ENCODE results near the gene SLIT1.

SLIT1 gene

GRCh38 chr10:97154162-97154561 is 31.6 kb downstream of the SLIT1 start:
- H3K79me2 ChIP-seq (ENCODE audit: control insufficient read depth, insufficient read depth, low read length, unreplicated experiment): no peaks in the 10 kb centered on the region
- no peaks in the 10 kb centered on the region for H3K4me1 ChIP-seq (ENCODE audit: control insufficient read depth, insufficient read depth, low read length, unreplicated experiment)
- H2AFZ ChIP-seq (ENCODE audit: low read length, unreplicated experiment): no peak overlapping the region
- H3K27me3 ChIP-seq (ENCODE audit: insufficient read depth, low read length): peaks cover 67% of the 10 kb centered on the region
- H3K36me3 ChIP-seq (ENCODE audit: insufficient read depth, low read length): no peaks in the 10 kb centered on the region
- no peak overlapping the region for H3K27ac ChIP-seq (ENCODE audit: low read depth, low read length)
- H3K4me3 ChIP-seq (ENCODE audit: low read depth, low read length): no peak overlapping the region

GRCh38 chr10:97153270-97153850 is 32.4 kb downstream of the SLIT1 start:
- Histone ChIP-seq H3K4me1 (ENCODE audit: control insufficient read depth, insufficient read depth, low read length, unreplicated experiment) (no peaks in the 10 kb centered on the region), H2AFZ (ENCODE audit: low read length, unreplicated experiment) (no peak overlapping the region), H3K79me2 (ENCODE audit: control insufficient read depth, insufficient read depth, low read length, unreplicated experiment) (no peaks in the 10 kb centered on the region), H3K4me3 (ENCODE audit: low read depth, low read length) (no peak overlapping the region), H3K27me3 (ENCODE audit: insufficient read depth, low read length) (peaks cover 72% of the 10 kb centered on the region), H3K36me3 (ENCODE audit: insufficient read depth, low read length) (no peaks in the 10 kb centered on the region), H3K27ac (ENCODE audit: low read depth, low read length) (no peak overlapping the region)

GRCh38 chr10:97151307-97151914 is 34.3 kb downstream of the SLIT1 start:
- Histone ChIP-seq H3K27ac (ENCODE audit: low read depth, low read length) (no peak overlapping the region), H3K27me3 (ENCODE audit: insufficient read depth, low read length) (peaks cover 76% of the 10 kb centered on the region), H2AFZ (ENCODE audit: low read length, unreplicated experiment) (no peak overlapping the region), H3K4me3 (ENCODE audit: low read depth, low read length) (no peak overlapping the region), H3K36me3 (ENCODE audit: insufficient read depth, low read length) (no peaks in the 10 kb centered on the region), H3K79me2 (ENCODE audit: control insufficient read depth, insufficient read depth, low read length, unreplicated experiment) (no peaks in the 10 kb centered on the region), H3K4me1 (ENCODE audit: control insufficient read depth, insufficient read depth, low read length, unreplicated experiment) (no peaks in the 10 kb centered on the region)

- H3K27ac ChIP-seq (ENCODE audit: low read depth, low read length): no peak overlapping the region
- no peaks in the 10 kb centered on the region for H3K36me3 ChIP-seq (ENCODE audit: insufficient read depth, low read length)
- H3K4me1 ChIP-seq (ENCODE audit: control insufficient read depth, insufficient read depth, low read length, unreplicated experiment): no peaks in the 10 kb centered on the region
- peaks cover 79% of the 10 kb centered on the region for H3K27me3 ChIP-seq (ENCODE audit: insufficient read depth, low read length)
- no peak overlapping the region for H2AFZ ChIP-seq (ENCODE audit: low read length, unreplicated experiment)
- H3K79me2 ChIP-seq (ENCODE audit: control insufficient read depth, insufficient read depth, low read length, unreplicated experiment): no peaks in the 10 kb centered on the region
- no peak overlapping the region for H3K4me3 ChIP-seq (ENCODE audit: low read depth, low read length)
These were observed 35.1 kb downstream of the SLIT1 start for GRCh38 chr10:97150616-97151015.

GRCh38 chr10:97150013-97150595 is 35.7 kb downstream of the SLIT1 start:
- no peaks in the 10 kb centered on the region for H3K79me2 ChIP-seq (ENCODE audit: control insufficient read depth, insufficient read depth, low read length, unreplicated experiment)
- H2AFZ ChIP-seq (ENCODE audit: low read length, unreplicated experiment): no peak overlapping the region
- peaks cover 78% of the 10 kb centered on the region for H3K27me3 ChIP-seq (ENCODE audit: insufficient read depth, low read length)
- H3K36me3 ChIP-seq (ENCODE audit: insufficient read depth, low read length): no peaks in the 10 kb centered on the region
- H3K27ac ChIP-seq (ENCODE audit: low read depth, low read length): no peak overlapping the region
- H3K4me1 ChIP-seq (ENCODE audit: control insufficient read depth, insufficient read depth, low read length, unreplicated experiment): no peaks in the 10 kb centered on the region
- H3K4me3 ChIP-seq (ENCODE audit: low read depth, low read length): no peak overlapping the region

GRCh38 chr10:97149079-97149531 is 36.7 kb downstream of the SLIT1 start:
- Histone ChIP-seq H3K79me2 (ENCODE audit: control insufficient read depth, insufficient read depth, low read length, unreplicated experiment) (no peaks in the 10 kb centered on the region), H3K27me3 (ENCODE audit: insufficient read depth, low read length) (peaks cover 78% of the 10 kb centered on the region), H2AFZ (ENCODE audit: low read length, unreplicated experiment) (no peak overlapping the region), H3K4me1 (ENCODE audit: control insufficient read depth, insufficient read depth, low read length, unreplicated experiment) (no peaks in the 10 kb centered on the region), H3K36me3 (ENCODE audit: insufficient read depth, low read length) (no peaks in the 10 kb centered on the region), H3K4me3 (ENCODE audit: low read depth, low read length) (no peak overlapping the region), H3K27ac (ENCODE audit: low read depth, low read length) (no peak overlapping the region)

GRCh38 chr10:97144297-97144696 is 41.5 kb downstream of the SLIT1 start:
- peaks cover 93% of the 10 kb centered on the region for H3K27me3 ChIP-seq (ENCODE audit: insufficient read depth, low read length)
- H3K36me3 ChIP-seq (ENCODE audit: insufficient read depth, low read length): no peaks in the 10 kb centered on the region
- no peaks in the 10 kb centered on the region for H3K4me1 ChIP-seq (ENCODE audit: control insufficient read depth, insufficient read depth, low read length, unreplicated experiment)
- H2AFZ ChIP-seq (ENCODE audit: low read length, unreplicated experiment): no peak overlapping the region
- no peak overlapping the region for H3K27ac ChIP-seq (ENCODE audit: low read depth, low read length)
- no peak overlapping the region for H3K4me3 ChIP-seq (ENCODE audit: low read depth, low read length)
- H3K79me2 ChIP-seq (ENCODE audit: control insufficient read depth, insufficient read depth, low read length, unreplicated experiment): no peaks in the 10 kb centered on the region

- H3K27me3 ChIP-seq (ENCODE audit: insufficient read depth, low read length): peaks cover 93% of the 10 kb centered on the region
These were observed 42.9 kb downstream of the SLIT1 start for GRCh38 chr10:97142834-97143233.

GRCh38 chr10:97140902-97141745 is 44.6 kb downstream of the SLIT1 start:
- Histone ChIP-seq H3K4me1 (ENCODE audit: control insufficient read depth, insufficient read depth, low read length, unreplicated experiment) (no peaks in the 10 kb centered on the region), H3K27ac (ENCODE audit: low read depth, low read length) (no peak overlapping the region), H3K4me3 (ENCODE audit: low read depth, low read length) (no peak overlapping the region), H2AFZ (ENCODE audit: low read length, unreplicated experiment) (no peak overlapping the region), H3K36me3 (ENCODE audit: insufficient read depth, low read length) (no peaks in the 10 kb centered on the region), H3K79me2 (ENCODE audit: control insufficient read depth, insufficient read depth, low read length, unreplicated experiment) (no peaks in the 10 kb centered on the region), H3K27me3 (ENCODE audit: insufficient read depth, low read length) (peaks cover 86% of the 10 kb centered on the region)

More at GRCh38 chr10:97142834-97143233, 42.9 kb downstream of the SLIT1 start:
- no peak overlapping the region for H3K4me3 ChIP-seq (ENCODE audit: low read depth, low read length)
- H3K79me2 ChIP-seq (ENCODE audit: control insufficient read depth, insufficient read depth, low read length, unreplicated experiment): no peaks in the 10 kb centered on the region
- no peaks in the 10 kb centered on the region for H3K4me1 ChIP-seq (ENCODE audit: control insufficient read depth, insufficient read depth, low read length, unreplicated experiment)
- no peak overlapping the region for H3K27ac ChIP-seq (ENCODE audit: low read depth, low read length)
- H3K36me3 ChIP-seq (ENCODE audit: insufficient read depth, low read length): no peaks in the 10 kb centered on the region
- no peak overlapping the region for H2AFZ ChIP-seq (ENCODE audit: low read length, unreplicated experiment)

- Histone ChIP-seq H2AFZ (ENCODE audit: low read length, unreplicated experiment) (no peak overlapping the region), H3K27ac (ENCODE audit: low read depth, low read length) (no peak overlapping the region), H3K4me1 (ENCODE audit: control insufficient read depth, insufficient read depth, low read length, unreplicated experiment) (no peaks in the 10 kb centered on the region)
These were observed 45.5 kb downstream of the SLIT1 start for GRCh38 chr10:97140049-97140846.

More at GRCh38 chr10:97140049-97140846, 45.5 kb downstream of the SLIT1 start:
- H3K27me3 ChIP-seq (ENCODE audit: insufficient read depth, low read length): peaks cover 77% of the 10 kb centered on the region
- no peak overlapping the region for H3K4me3 ChIP-seq (ENCODE audit: low read depth, low read length)
- H3K79me2 ChIP-seq (ENCODE audit: control insufficient read depth, insufficient read depth, low read length, unreplicated experiment): no peaks in the 10 kb centered on the region
- H3K36me3 ChIP-seq (ENCODE audit: insufficient read depth, low read length): no peaks in the 10 kb centered on the region

Measured in ACC112 (cell line).